SK-N-SH treated with all-trans-retinoic acid at 6 μM for 48 hours (cell line): ENCODE measurements around the gene NUP98.

ENCODE experiments used
- ATAC-seq: fragments of 200-7000 bp; cut with Tn5 transposase; 3 replicates; pipeline ENCODE4 v1.9.1; 2020; ENCODE audit warnings: mild to moderate bottlenecking, moderate library complexity
- ARNTL ChIP-seq: fragments of 450-650 bp; formaldehyde crosslinking; IDR thresholded peaks from 2 replicates; pipeline ENCODE4 v1.5.0; 2020; ENCODE audit warnings: low read depth, mild to moderate bottlenecking, moderate library complexity, borderline replicate concordance
- BACH2 ChIP-seq: fragments of 250-450 bp; sonication (Bioruptor Pico); IDR thresholded peaks from 2 replicates; pipeline ENCODE4 v1.9.0; 2021; ENCODE audit warnings: mild to moderate bottlenecking, borderline replicate concordance
- CSDC2 ChIP-seq: fragments of 250-450 bp; sonication (Bioruptor Pico); IDR thresholded peaks from 2 replicates; pipeline ENCODE4 v1.5.0; 2020; ENCODE audit warnings: mild to moderate bottlenecking, moderate library complexity
- ESRRG ChIP-seq: fragments of 250-450 bp; sonication (Bioruptor Pico); IDR thresholded peaks from 2 replicates; pipeline ENCODE4 v1.6.1; 2021; ENCODE audit warnings: mild to moderate bottlenecking
- GLIS3 ChIP-seq: fragments of 250-450 bp; sonication (Bioruptor Pico); IDR thresholded peaks from 2 replicates; pipeline ENCODE4 v1.5.0; 2020; ENCODE audit warnings: mild to moderate bottlenecking, moderate library complexity
- ISL1 ChIP-seq: fragments of 250-450 bp; sonication (Bioruptor Pico); IDR thresholded peaks from 2 replicates; pipeline ENCODE4 v2.1.2; 2022; ENCODE audit warnings: mild to moderate bottlenecking, moderate library complexity
- OSR1 ChIP-seq: fragments of 250-450 bp; sonication (Bioruptor Pico); IDR thresholded peaks from 2 replicates; pipeline ENCODE4 v1.8.0; 2022; ENCODE audit warnings: moderate library complexity, mild to moderate bottlenecking, inconsistent platforms
- PATZ1 ChIP-seq: fragments of 250-450 bp; sonication (Bioruptor Pico); IDR thresholded peaks from 2 replicates; pipeline ENCODE4 v1.8.0; 2020; ENCODE audit warnings: mild to moderate bottlenecking, moderate library complexity, borderline replicate concordance
- POU6F1 ChIP-seq: fragments of 250-450 bp; sonication (Bioruptor Pico); IDR thresholded peaks from 2 replicates; pipeline ENCODE4 v1.8.0; 2021; ENCODE audit warnings: low read depth, mild to moderate bottlenecking, moderate library complexity, borderline replicate concordance
- PPARA ChIP-seq: fragments of 250-450 bp; sonication (Bioruptor Pico); IDR thresholded peaks from 2 replicates; pipeline ENCODE4 v1.5.0; 2020; ENCODE audit warnings: mild to moderate bottlenecking, borderline replicate concordance
- RARB ChIP-seq: fragments of 250-450 bp; sonication (Bioruptor Pico); IDR thresholded peaks from 2 replicates; pipeline ENCODE4 v1.8.0; 2021; ENCODE audit warnings: mild to moderate bottlenecking, moderate library complexity
- SNAI2 ChIP-seq: fragments of 250-450 bp; sonication (Bioruptor Pico); IDR thresholded peaks from 2 replicates; pipeline ENCODE4 v1.5.0; 2020; ENCODE audit warnings: mild to moderate bottlenecking, moderate library complexity
- TCF4 ChIP-seq: fragments of 250-450 bp; sonication (Bioruptor Pico); IDR thresholded peaks from 2 replicates; pipeline ENCODE4 v1.8.0; 2021; ENCODE audit warnings: mild to moderate bottlenecking, moderate library complexity, borderline replicate concordance
- TOX ChIP-seq: fragments of 250-450 bp; sonication (Bioruptor Pico); IDR thresholded peaks from 2 replicates; pipeline ENCODE4 v1.8.0; 2021; ENCODE audit warnings: mild to moderate bottlenecking, moderate library complexity, borderline replicate concordance
- TSHZ2 ChIP-seq: fragments of 250-450 bp; sonication (Bioruptor Pico); IDR thresholded peaks from 2 replicates; pipeline ENCODE4 v1.5.0; 2020; ENCODE audit warnings: mild to moderate bottlenecking, moderate library complexity
- ZC3H10 ChIP-seq: fragments of 250-450 bp; sonication (Bioruptor Pico); IDR thresholded peaks from 2 replicates; pipeline ENCODE4 v1.5.1; 2021; ENCODE audit warnings: mild to moderate bottlenecking, moderate library complexity
- ZFP3 ChIP-seq: fragments of 250-450 bp; sonication (Bioruptor Pico); IDR thresholded peaks from 2 replicates; pipeline ENCODE4 v1.5.0; 2020; ENCODE audit warnings: mild to moderate bottlenecking, moderate library complexity
- ZFP30 ChIP-seq: fragments of 450-650 bp; formaldehyde crosslinking; IDR thresholded peaks from 2 replicates; pipeline ENCODE4 v1.5.0; 2022; ENCODE audit warnings: mild to moderate bottlenecking, moderate library complexity
- ZNF565 ChIP-seq: fragments of 450-650 bp; formaldehyde crosslinking; conservative IDR thresholded peaks from 2 replicates; pipeline ENCODE4 v1.5.0; 2020; ENCODE audit warnings: low read depth, mild to moderate bottlenecking, moderate library complexity
- ZNF70 ChIP-seq: fragments of 450-650 bp; formaldehyde crosslinking; IDR thresholded peaks from 2 replicates; pipeline ENCODE4 v1.5.0; 2020; ENCODE audit warnings: mild to moderate bottlenecking, moderate library complexity
- ZNF8 ChIP-seq: fragments of 450-650 bp; formaldehyde crosslinking; IDR thresholded peaks from 2 replicates; pipeline ENCODE4 v1.5.0; 2020; ENCODE audit warnings: mild to moderate bottlenecking, moderate library complexity
- TF ChIP-seq, protein P1 (sequence below): fragments of 250-450 bp; sonication (Bioruptor Pico); IDR thresholded peaks from 2 replicates; pipeline ENCODE4 v1.5.1; 2020; ENCODE audit warnings: low read depth, mild to moderate bottlenecking, moderate library complexity
- TF ChIP-seq, protein P2 (sequence below): fragments of 250-450 bp; sonication (Bioruptor Pico); IDR thresholded peaks from 2 replicates; pipeline ENCODE4 v1.5.1; 2021; ENCODE audit warnings: mild to moderate bottlenecking, moderate library complexity

Gene NUP98

DNA sequence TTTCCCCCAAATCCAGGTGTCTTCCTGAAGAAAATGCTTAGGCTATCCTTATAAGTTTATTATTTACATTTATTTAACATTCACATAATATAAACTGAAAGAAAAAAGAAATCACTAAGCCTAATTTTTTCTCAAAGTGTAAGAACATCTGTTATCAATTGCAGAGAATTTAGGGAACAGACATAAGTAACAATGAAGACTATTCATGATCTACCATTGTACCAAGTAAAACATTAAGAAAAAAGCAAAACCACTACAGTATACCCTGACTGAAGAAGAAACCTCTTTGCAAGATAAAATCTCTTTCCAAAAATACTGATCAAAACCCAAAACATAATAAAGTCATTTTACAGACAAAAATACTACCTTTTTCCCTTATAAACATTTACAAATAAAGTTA is 60.5 kb downstream of the NUP98 start:
- TF ChIP-seq OSR1 (CRISPR knock-in tag): no peak
- no peak for TF ChIP-seq CSDC2
- TF ChIP-seq ZNF70: no peak
- TF ChIP-seq, all 23 proteins: peak for 0
- no peak for ATAC-seq

GRCh38 chr11:3735827-3736226 is 61.5 kb downstream of the NUP98 start:
- ATAC-seq: no peak; the same call in 2 of the 3 replicates
- TF ChIP-seq SNAI2 (CRISPR knock-in tag) (no peak), ESRRG (no peak), OSR1 (CRISPR knock-in tag) (no peak)

DNA sequence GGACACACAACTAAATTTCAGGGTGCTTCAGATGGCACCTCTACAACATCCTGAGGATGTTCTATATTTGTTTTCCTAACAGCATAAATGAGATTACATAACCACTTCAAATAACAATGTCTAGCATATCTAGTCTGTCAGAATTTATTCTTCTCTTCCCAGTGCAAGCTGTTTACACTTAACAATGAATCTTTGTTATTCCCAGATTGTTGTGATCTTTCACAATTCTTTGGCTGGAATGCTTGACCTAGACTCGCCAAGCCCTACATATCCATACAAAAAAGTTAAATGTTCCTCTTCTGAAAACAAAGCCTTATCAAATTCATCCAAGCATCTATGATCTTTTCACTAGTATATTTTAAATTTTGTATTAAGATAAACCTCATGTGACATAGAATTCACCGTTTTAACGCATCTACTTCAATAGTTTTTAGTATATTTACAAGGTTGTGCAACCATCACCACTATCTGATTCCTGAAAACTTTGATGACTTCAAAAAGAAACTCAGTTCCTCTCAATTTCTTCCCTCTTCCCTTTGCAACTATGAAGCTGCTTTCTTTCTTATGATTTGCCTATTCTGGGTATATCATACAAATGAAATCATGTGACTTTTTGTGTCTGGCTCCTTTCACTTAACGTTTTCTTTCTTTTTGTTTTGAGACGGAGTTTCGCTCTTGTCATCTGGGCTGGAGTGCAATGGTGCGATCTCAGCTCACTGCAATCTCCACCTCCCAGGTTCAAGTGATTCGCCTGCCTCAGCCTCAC is 64.5 kb downstream of the NUP98 start:
- ATAC-seq: no peak
- TF ChIP-seq TCF4 (CRISPR knock-in tag) (no peak), TSHZ2 (CRISPR knock-in tag) (no peak)

- ATAC-seq: peak; percentile 99
- TF ChIP-seq PATZ1 (CRISPR knock-in tag): no peak
- TF ChIP-seq ZNF565: no peak
- TF ChIP-seq, protein P1, sequence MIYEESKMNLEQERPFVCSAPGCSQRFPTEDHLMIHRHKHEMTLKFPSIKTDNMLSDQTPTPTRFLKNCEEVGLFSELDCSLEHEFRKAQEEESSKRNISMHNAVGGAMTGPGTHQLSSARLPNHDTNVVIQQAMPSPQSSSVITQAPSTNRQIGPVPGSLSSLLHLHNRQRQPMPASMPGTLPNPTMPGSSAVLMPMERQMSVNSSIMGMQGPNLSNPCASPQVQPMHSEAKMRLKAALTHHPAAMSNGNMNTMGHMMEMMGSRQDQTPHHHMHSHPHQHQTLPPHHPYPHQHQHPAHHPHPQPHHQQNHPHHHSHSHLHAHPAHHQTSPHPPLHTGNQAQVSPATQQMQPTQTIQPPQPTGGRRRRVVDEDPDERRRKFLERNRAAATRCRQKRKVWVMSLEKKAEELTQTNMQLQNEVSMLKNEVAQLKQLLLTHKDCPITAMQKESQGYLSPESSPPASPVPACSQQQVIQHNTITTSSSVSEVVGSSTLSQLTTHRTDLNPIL (CRISPR knock-in tag): no peak
- TF ChIP-seq, protein P2, sequence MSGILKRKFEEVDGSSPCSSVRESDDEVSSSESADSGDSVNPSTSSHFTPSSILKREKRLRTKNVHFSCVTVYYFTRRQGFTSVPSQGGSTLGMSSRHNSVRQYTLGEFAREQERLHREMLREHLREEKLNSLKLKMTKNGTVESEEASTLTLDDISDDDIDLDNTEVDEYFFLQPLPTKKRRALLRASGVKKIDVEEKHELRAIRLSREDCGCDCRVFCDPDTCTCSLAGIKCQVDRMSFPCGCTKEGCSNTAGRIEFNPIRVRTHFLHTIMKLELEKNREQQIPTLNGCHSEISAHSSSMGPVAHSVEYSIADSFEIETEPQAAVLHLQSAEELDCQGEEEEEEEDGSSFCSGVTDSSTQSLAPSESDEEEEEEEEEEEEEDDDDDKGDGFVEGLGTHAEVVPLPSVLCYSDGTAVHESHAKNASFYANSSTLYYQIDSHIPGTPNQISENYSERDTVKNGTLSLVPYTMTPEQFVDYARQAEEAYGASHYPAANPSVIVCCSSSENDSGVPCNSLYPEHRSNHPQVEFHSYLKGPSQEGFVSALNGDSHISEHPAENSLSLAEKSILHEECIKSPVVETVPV (CRISPR knock-in tag): no peak
- TF ChIP-seq ISL1 (CRISPR knock-in tag): peak; percentile 47
- no peak for TF ChIP-seq ZNF8 (CRISPR knock-in tag)
- TF ChIP-seq TCF4 (CRISPR knock-in tag): peak; percentile 48; the same call in 1 of the 2 replicates
- TF ChIP-seq POU6F1: no peak
- no peak for TF ChIP-seq PPARA (CRISPR knock-in tag)
- peak; percentile 53; the same call in 1 of the 2 replicates for TF ChIP-seq ZC3H10 (CRISPR knock-in tag)
- TF ChIP-seq ESRRG: no peak
- TF ChIP-seq SNAI2 (CRISPR knock-in tag): no peak
- no peak for TF ChIP-seq ZNF70
- TF ChIP-seq BACH2 (CRISPR knock-in tag): no peak
- no peak for TF ChIP-seq RARB
- no peak for TF ChIP-seq ZFP3
- TF ChIP-seq ZFP30 (CRISPR knock-in tag): no peak
- no peak for TF ChIP-seq OSR1 (CRISPR knock-in tag)
- no peak for TF ChIP-seq TSHZ2 (CRISPR knock-in tag)
- no peak for TF ChIP-seq GLIS3 (CRISPR knock-in tag)
- no peak for TF ChIP-seq ARNTL
- TF ChIP-seq TOX (CRISPR knock-in tag): peak; percentile 43; the same call in 1 of the 2 replicates
- TF ChIP-seq CSDC2: no peak
- TF ChIP-seq, all 23 proteins: peak for 4
Observed at GRCh38 chr11:3723014-3723708, 74.2 kb downstream of the NUP98 start.
